NCI-H1930 (cell line): ENCODE data around the gene C11orf52.

Experiments
- DNase-seq, 2 experiments: peaks; one replicate each; lab custom pipeline; 2025; lab: John Stamatoyannopoulos, UW

Gene C11orf52

GRCh38 chr11:111939836-111940604, 21.3 kb downstream of the C11orf52 start:
- no peak for DNase-seq

- DNase-seq = no peak
Observed at GRCh38 chr11:111941963-111942362, 23.2 kb downstream of the C11orf52 start.

GRCh38 chr11:111942829-111943228, 24.1 kb downstream of the C11orf52 start:
- no peak for DNase-seq

- DNase-seq = no peak
Observed at GRCh38 chr11:111944139-111944538, 25.4 kb downstream of the C11orf52 start.

GRCh38 chr11:111944651-111945051, 25.9 kb downstream of the C11orf52 start:
- DNase-seq = no peak

- DNase-seq = no peak
Observed at GRCh38 chr11:111945198-111945597, 26.5 kb downstream of the C11orf52 start.

- DNase-seq = no peak
Observed at GRCh38 chr11:111946499-111946898, 27.8 kb downstream of the C11orf52 start.

GRCh38 chr11:111947143-111947542, 28.4 kb downstream of the C11orf52 start:
- DNase-seq = no peak

- DNase-seq = no peak
Observed at GRCh38 chr11:111949519-111950426, 31.1 kb downstream of the C11orf52 start.

- no peak for DNase-seq
Observed at GRCh38 chr11:111951565-111951964, 32.9 kb downstream of the C11orf52 start.

- no peak for DNase-seq
Observed at GRCh38 chr11:111954154-111954553, 35.4 kb downstream of the C11orf52 start.

GRCh38 chr11:111957663-111958444, 39.1 kb downstream of the C11orf52 start:
- DNase-seq = no peak

- DNase-seq = no peak
Observed at GRCh38 chr11:111960916-111961315, 42.2 kb downstream of the C11orf52 start.

- DNase-seq = no peak
Observed at GRCh38 chr11:111961389-111962300, 42.9 kb downstream of the C11orf52 start.

- no peak for DNase-seq
Observed at GRCh38 chr11:111963931-111964340, 45.2 kb downstream of the C11orf52 start.

- DNase-seq = no peak
Observed at GRCh38 chr11:111966678-111967077, 48.0 kb downstream of the C11orf52 start.

- no peak for DNase-seq
Observed at GRCh38 chr11:111967649-111968048, 48.9 kb downstream of the C11orf52 start.

- DNase-seq = no peak
Observed at GRCh38 chr11:111969344-111969743, 50.6 kb downstream of the C11orf52 start.

GRCh38 chr11:111974446-111974845, 55.7 kb downstream of the C11orf52 start:
- no peak for DNase-seq

- no peak for DNase-seq
Observed at GRCh38 chr11:111975076-111975806, 56.5 kb downstream of the C11orf52 start.
